Esophagus mucosa (tissue), 1 donor: ENCODE results near the gene ALDH1A1. TPM values are rescaled to one million over a fixed set of nuclear protein-coding genes. Genes with fewer than 3 reads are reported as not detected.
"Not testable (repeated sequence)": the region's sequence is repeated elsewhere in the genome, so short reads cannot be mapped to it uniquely, and the experiment has no call there.

ENCODE experiments used
- ATAC-seq: fragments of 200-7000 bp; cut with Tn5 transposase; one replicate; pipeline ENCODE4 v1.9.1; 2020
- total RNA-seq: library from RNA; stranded (reverse); gene quantifications from one replicate; pipeline ENCODE4 v1.2.4, GENCODE V29; 2023
- donor health status: DM: yes; HTN: yes; CAD: no.

ALDH1A1 gene
- total RNA-seq, 1 donor from 2014 or later = 3.3 TPM

DNA sequence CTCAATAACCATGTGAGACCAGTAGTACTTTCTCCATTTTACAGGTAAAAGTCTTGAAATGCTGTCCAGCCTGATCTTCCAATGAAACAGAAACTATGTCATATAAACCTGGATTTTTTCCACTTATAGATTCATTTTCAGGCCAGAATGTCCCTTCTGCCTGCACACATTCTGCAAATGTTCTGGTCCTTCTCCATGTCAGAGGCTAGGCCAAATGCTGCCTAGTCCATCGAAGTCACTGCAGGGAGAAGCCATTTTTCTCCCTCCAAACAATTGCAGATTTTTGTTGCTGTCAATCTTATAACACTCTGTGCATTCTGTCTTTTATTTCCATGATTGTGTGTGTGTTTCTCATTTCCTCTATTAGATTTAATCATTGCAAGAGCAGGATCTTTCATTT is 59.4 kb downstream of the ALDH1A1 start:
- ATAC-seq = no peak

GRCh38 chr9:72891043-72891442 is 61.8 kb downstream of the ALDH1A1 start:
- ATAC-seq = no peak

DNA sequence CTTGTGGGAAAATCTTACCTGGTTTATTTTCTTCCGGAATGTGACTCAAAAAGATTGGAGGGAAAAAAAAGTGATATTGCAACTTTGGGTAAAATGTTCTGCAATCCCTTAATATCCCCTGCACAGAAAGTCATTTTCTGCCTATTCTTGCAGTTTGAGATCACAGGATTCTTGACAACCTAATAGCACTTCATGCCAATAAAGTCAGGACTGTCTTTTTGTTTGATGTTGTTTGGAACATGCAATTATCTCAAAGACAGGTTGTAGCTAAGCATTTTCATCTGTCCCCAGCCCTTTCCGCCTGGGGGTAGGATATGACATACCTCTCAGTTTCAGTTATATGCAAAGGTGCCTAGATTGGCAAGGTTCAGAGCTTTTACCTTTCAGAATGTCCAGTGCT is 63.9 kb downstream of the ALDH1A1 start:
- no peak for ATAC-seq

GRCh38 chr9:72888067-72888466 is 64.8 kb downstream of the ALDH1A1 start:
- ATAC-seq = no peak

DNA sequence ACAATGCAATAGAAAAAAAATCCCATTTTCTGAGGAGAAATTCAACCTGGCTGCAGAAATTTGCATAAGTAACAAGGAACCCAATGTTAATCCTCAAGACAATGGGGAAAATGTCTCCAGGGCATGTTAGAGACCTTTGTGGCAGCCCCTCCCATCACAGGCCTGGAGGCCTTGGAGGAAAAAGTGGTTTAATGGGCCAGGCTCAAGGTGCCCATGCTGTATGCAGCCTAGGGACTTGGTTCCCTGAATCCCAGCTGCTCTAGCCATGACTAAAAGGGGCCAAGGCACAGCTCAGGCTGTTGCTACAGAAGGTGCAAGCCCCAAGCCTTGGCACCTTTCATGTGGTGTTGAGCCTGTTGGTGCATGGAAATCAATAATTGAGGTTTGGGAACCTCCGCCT is 66.5 kb downstream of the ALDH1A1 start:
- no peak for ATAC-seq

- ATAC-seq = no peak
Observed at GRCh38 chr9:72884508-72884907, 68.3 kb downstream of the ALDH1A1 start.

GRCh38 chr9:72883875-72884274 is 69.0 kb downstream of the ALDH1A1 start:
- peak; percentile 55 for ATAC-seq

GRCh38 chr9:72882117-72882775 is 70.6 kb downstream of the ALDH1A1 start:
- ATAC-seq = no peak

GRCh38 chr9:72880821-72881220 is 72.0 kb downstream of the ALDH1A1 start:
- ATAC-seq = no peak

GRCh38 chr9:72875221-72875620 is 77.6 kb downstream of the ALDH1A1 start:
- no peak for ATAC-seq

GRCh38 chr9:72874344-72874743 is 78.5 kb downstream of the ALDH1A1 start:
- ATAC-seq = no peak

- ATAC-seq = no peak
Observed at GRCh38 chr9:72873456-72873855, 79.4 kb downstream of the ALDH1A1 start.

DNA sequence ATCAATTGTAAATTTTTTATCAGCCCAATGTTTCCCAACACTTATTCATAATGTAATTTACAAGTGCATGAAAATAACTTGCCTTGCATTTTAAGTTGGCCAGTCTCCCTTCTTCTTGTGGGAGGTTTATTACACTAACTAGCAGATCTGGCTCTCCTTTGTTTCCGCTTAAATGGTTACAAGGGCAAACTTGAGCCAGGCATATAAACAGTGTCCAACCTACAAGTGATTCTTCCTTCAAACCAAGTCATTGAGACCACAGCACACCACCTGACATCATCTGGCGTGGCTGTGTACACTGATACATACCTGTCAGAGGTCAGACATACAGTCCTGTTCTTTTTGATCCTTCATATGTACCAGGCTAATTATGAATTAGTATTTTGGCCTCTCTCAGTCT is 80.1 kb downstream of the ALDH1A1 start:
- ATAC-seq = no peak

- no peak for ATAC-seq
Observed at GRCh38 chr9:72871685-72872084, 81.2 kb downstream of the ALDH1A1 start.

- ATAC-seq = no peak
Observed at GRCh38 chr9:72864327-72864726, 88.5 kb downstream of the ALDH1A1 start.

DNA sequence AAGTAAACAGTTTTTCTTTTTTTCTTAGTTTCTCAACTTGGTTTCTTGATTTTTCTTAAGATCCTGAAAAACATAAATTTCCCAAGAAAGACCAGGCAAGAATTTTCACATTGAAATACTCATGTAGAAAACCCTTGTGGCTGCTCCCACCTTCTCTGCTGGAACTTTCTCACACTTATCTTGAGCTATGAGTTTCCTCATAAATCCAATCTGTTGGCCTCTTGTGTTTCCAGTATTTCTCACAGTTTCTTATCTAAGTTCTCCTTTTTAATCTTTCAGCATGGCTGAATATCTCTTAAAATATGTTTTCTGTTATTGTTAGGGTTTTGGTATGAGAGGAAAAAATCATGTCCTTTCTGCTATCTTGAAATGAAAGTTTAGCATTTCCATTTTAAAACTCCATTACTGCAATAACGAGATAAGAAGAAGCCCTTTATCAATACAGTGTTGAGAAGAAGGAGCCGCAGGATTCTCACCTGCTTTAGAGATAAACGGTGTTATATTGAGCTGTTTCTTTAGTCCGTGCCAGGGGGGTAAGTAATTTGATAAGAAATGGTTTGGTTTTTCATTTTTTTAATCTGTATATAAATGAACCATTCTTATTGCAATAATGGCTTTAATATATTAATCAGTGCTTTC is 89.3 kb downstream of the ALDH1A1 start:
- ATAC-seq = no peak

GRCh38 chr9:72862788-72863187 is 90.1 kb downstream of the ALDH1A1 start:
- not testable (repeated sequence) for ATAC-seq

DNA sequence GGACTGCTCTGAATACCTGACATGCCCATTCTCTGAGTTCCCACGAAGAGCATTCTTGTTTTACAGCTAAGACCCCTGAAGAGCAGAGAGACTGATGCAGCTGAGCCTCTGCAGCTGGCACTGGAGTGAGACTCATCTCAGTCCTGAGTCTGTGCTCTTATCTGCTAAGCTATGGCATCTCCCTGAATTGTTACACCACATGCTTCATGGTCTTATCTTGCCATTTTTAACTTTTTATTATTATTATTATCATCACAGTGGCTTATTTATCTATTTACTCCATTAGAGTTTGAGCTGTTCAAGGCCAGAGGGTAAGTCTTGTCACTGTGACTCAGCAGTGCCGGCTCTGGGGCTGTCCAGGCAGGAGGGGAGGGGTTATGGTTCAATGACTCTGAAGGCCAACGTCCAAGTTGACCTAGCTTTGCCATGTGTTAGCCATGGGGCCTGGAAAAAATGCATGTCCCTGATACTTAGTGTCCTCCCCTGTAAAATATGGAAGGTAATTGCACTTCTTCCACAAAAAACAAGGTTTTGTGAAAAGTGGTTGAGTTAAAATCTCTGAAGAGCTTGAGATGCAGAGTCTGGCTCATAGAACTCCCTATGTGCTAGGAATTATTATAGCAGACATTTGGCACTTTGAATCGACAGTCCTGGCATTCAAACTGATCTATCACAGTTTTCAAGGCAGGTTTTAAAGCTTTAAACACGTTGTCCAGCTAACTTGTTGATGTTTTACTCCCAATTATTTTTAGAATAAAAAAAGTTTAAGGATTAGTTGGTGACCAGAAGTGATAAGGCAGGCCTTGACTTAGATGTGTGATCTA is 94.6 kb downstream of the ALDH1A1 start:
- no peak for ATAC-seq

DNA sequence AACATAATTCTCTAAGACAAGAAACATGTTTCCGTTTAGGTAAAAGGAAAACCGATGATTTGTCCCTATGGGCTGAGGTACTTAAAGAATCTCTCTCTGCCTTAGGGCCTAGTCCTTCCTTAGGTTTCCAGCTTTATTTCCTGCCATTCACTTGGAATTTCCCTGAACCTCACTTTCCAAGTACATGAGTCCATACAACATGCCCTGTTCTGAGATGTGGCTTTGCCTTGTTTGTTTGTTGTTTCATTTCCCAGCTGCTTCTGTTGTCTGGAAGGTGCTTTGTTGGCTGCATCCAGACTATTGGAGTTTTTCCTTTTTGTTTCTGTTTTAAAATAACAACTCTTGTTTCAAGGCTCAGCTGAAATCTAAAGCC is 95.2 kb downstream of the ALDH1A1 start:
- ATAC-seq = no peak

DNA sequence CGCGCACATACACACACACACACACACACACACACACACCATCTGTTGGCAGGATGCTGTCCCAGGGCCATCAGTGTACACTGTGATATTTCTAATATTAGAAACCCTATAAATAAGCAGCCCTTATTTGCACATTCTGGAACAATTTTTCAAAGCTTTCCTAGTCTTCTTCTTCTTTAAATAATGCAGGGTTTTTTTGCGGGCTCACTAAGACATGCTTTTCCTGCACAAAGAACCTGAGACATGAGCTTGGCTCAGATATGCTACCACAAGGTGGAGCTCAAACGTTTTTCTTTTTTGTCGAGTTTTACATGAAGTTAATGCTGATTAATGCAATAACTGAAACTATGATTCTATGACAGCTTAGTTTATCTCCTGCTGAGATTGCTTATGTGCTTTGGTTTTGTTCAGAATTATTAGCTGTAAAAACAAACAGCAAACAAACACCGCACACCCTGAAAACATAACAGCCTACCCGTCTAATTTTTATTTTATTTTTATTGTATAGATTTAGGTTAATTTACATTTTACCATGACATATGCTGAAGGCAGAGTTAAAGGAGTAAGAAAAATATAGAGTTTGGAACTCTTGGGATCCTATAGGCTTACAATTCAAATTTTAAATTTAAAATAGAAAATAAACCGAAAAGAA is 95.8 kb downstream of the ALDH1A1 start:
- ATAC-seq = peak; percentile 57

- peak; percentile 29 for ATAC-seq
Observed at GRCh38 chr9:72855890-72856523, 96.8 kb downstream of the ALDH1A1 start.

DNA sequence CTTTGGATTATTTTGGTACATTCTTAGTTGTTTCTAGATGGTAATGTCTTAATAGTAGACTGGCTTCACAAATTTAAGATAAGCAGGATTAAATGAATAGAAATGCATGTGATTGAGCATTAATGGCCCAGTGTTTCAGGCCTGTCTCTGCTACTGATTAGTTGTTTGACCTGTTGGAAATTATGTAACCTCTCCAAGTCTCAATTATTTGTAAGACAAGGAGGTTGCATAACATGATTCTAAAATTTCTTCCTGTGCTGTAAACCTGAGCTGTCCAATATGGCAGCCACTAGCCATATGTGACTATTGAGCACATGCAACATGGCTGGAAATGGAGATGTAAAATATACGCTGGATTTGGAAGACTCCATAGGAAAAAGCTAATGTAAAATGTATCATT is 97.5 kb downstream of the ALDH1A1 start:
- ATAC-seq = peak; percentile 60
